Brain microvascular endothelial cell (primary cell): ENCODE results near the gene EPB41.
"Not testable (repeated sequence)": the region's sequence is repeated elsewhere in the genome, so short reads cannot be mapped to it uniquely, and the experiment has no call there.

Source experiments
- DNase-seq: peaks from one replicate; pipeline ENCODE4 v3.0.0-alpha.2; 2020
- H3K27ac ChIP-seq: fragments of 250-450 bp; sonication (Bioruptor Pico); 2 replicates; pipeline ENCODE4 v1.5.1; 2020; ENCODE audit warnings: mild to moderate bottlenecking, moderate library complexity
- H3K27me3 ChIP-seq: fragments of 250-450 bp; sonication (Bioruptor Pico); replicated peaks from 2 replicates; pipeline ENCODE4 v1.5.1; 2020; ENCODE audit warnings: mild to moderate bottlenecking
- H3K36me3 ChIP-seq: fragments of 250-450 bp; sonication (Bioruptor Pico); replicated peaks from 2 replicates; pipeline ENCODE4 v1.5.1; 2020; ENCODE audit warnings: mild to moderate bottlenecking
- H3K4me3 ChIP-seq: 2 replicates; pipeline ENCODE4 v1.5.1; 2011; ENCODE audit warnings: low read depth, mild to moderate bottlenecking, control low read depth, low read length, moderate library complexity
- in situ Hi-C: cut with HindIII; loops from 2 replicates; pipeline ENCODE4 v1.10.0; 2017; ENCODE audit warnings: low sequenced_read_pairs, low pct_ligation_motif_present
- TF ChIP-seq, protein P1 (sequence below): IDR thresholded peaks from 2 replicates; pipeline ENCODE4 v1.5.1; 2011; ENCODE audit warnings: low read depth, mild to moderate bottlenecking, moderate library complexity, low read length, control low read depth, inconsistent platforms; ENCODE audit errors: missing control alignments

The EPB41 gene

DNA sequence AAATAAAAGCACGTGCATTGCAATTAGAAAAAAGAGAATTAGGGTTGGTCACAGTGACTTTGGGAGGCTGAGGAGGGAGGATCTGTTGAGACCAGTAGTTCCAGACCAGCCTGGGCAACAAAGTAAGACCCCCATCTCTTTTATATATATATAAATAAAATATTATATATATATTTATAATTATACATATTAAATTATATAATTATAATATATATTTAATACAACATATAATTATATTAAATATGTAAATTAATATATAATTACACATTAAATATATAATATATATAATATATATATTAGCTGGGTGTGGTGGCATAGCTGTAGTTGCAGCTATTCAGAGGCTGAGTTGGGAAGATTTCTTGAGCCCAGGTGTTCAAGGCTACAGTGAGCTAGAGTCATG lies 186.1 kb downstream of the EPB41 start:
- H3K27me3 ChIP-seq: no peaks in the 10 kb centered on the region
- in situ Hi-C loops: no loop called here
- no peak overlapping the region for H3K27ac ChIP-seq
- no peak for DNase-seq
- no peaks in the 10 kb centered on the region for H3K36me3 ChIP-seq
- TF ChIP-seq, protein P1, sequence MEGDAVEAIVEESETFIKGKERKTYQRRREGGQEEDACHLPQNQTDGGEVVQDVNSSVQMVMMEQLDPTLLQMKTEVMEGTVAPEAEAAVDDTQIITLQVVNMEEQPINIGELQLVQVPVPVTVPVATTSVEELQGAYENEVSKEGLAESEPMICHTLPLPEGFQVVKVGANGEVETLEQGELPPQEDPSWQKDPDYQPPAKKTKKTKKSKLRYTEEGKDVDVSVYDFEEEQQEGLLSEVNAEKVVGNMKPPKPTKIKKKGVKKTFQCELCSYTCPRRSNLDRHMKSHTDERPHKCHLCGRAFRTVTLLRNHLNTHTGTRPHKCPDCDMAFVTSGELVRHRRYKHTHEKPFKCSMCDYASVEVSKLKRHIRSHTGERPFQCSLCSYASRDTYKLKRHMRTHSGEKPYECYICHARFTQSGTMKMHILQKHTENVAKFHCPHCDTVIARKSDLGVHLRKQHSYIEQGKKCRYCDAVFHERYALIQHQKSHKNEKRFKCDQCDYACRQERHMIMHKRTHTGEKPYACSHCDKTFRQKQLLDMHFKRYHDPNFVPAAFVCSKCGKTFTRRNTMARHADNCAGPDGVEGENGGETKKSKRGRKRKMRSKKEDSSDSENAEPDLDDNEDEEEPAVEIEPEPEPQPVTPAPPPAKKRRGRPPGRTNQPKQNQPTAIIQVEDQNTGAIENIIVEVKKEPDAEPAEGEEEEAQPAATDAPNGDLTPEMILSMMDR: no peak
- H3K4me3 ChIP-seq: no peak overlapping the region

DNA sequence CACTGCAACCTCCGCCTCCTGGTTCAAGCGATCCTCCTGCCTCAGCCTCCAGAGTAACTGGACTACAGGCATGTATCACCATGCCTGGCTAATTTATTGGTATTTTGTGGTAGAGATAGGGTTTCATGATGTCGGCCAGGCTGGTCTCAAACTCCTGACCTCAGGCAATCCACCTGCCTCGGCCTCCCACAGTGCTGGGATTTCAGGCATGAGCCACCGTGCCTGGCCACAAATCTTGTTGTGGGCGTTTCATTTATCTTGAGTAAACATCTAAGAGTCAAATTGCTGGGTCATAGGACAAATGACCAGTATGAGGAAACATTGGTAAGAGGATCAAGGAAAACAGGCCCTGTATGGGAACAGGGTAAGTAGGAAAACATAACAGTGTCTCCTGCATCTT lies 191.5 kb downstream of the EPB41 start:
- no peaks in the 10 kb centered on the region for H3K36me3 ChIP-seq
- no peak overlapping the region for H3K4me3 ChIP-seq
- TF ChIP-seq, protein P1: no peak
- no peak overlapping the region for H3K27ac ChIP-seq
- in situ Hi-C loops: no loop called here
- no peaks in the 10 kb centered on the region for H3K27me3 ChIP-seq
- peak; percentile 2 for DNase-seq

- in situ Hi-C loops, H3K27ac ChIP-seq, DNase-seq, H3K4me3 ChIP-seq, H3K36me3 ChIP-seq, H3K27me3 ChIP-seq: not testable (repeated sequence)
Measured at GRCh38 chr1:29108041-29108440, 193.7 kb downstream of the EPB41 start.

GRCh38 chr1:29112705-29113412 lies 198.5 kb downstream of the EPB41 start:
- no peaks in the 10 kb centered on the region for H3K36me3 ChIP-seq
- H3K4me3 ChIP-seq: no peak overlapping the region
- H3K27me3 ChIP-seq: no peaks in the 10 kb centered on the region
- TF ChIP-seq, protein P1: no peak
- no peak for DNase-seq
- no peak overlapping the region for H3K27ac ChIP-seq
- in situ Hi-C loops: no loop called here

GRCh38 chr1:29113413-29114117 lies 199.2 kb downstream of the EPB41 start:
- TF ChIP-seq, protein P1: no peak
- in situ Hi-C loops: no loop called here
- Histone ChIP-seq H3K27ac (no peak overlapping the region), H3K27me3 (no peaks in the 10 kb centered on the region), H3K36me3 (no peaks in the 10 kb centered on the region), H3K4me3 (no peak overlapping the region)
- no peak for DNase-seq

- Histone ChIP-seq H3K36me3 (no peaks in the 10 kb centered on the region), H3K4me3 (no peak overlapping the region), H3K27me3 (no peaks in the 10 kb centered on the region), H3K27ac (no peak overlapping the region)
- TF ChIP-seq, protein P1: no peak
- in situ Hi-C loops: no loop called here
- no peak for DNase-seq
Measured at GRCh38 chr1:29114654-29115053, 200.3 kb downstream of the EPB41 start.
